Measurements from ENCODE around the gene GNAI3. TPM values are rescaled to one million over a fixed set of nuclear protein-coding genes. Genes with fewer than 3 reads are reported as not detected.

The GNAI3 gene
- polyA plus RNA-seq, 1 experiment, result 14.8 TPM

GRCh38 chr1:109547463-109548320 lies 723 bp upstream of the GNAI3 start:
- Histone ChIP-seq H3K9me3 (ENCODE audit: control insufficient read depth, insufficient read depth, low read length) (no peaks in the 10 kb centered on the region; the same call in 1 of the 2 replicates), H3K27ac (ENCODE audit: low read depth, low read length) (peak overlapping the region; percentile 83), H3K27me3 (ENCODE audit: control insufficient read depth, insufficient read depth, low read length) (peaks cover 2% of the 10 kb centered on the region), H3K4me3 (ENCODE audit: low read depth, low read length) (peak overlapping the region; percentile 98)
- POLR2A ChIA-PET, result interaction anchor here (0.5 to 2.1 kb wide), 22 partner anchors 21 to 487 kb away, joined by 3 to 24 read pairs (median 6); partner anchors contain the start of genes AHCYL1, AMPD2, GNAT2 and STRIP1
- no peak for TF ChIP-seq CTCF (IDR thresholded peaks at IDR 0.05; ENCODE audit: low read depth, low read length)
- no peak for DNase-seq (ENCODE audit: low read depth, low spot score)
- CTCF ChIA-PET, result interaction anchor here (1.1 to 3.6 kb wide), 9 partner anchors 12 to 227 kb away, joined by 3 to 106 read pairs (median 17); no protein-coding TSS in a partner anchor

GRCh38 chr1:109556563-109556962 lies 8.1 kb downstream of the GNAI3 start:
- Histone ChIP-seq H3K27ac (ENCODE audit: low read depth, low read length) (no peak overlapping the region), H3K4me3 (ENCODE audit: low read depth, low read length) (no peak overlapping the region), H3K9me3 (ENCODE audit: control insufficient read depth, insufficient read depth, low read length) (no peaks in the 10 kb centered on the region), H3K27me3 (ENCODE audit: control insufficient read depth, insufficient read depth, low read length) (no peaks in the 10 kb centered on the region)
- ChIA-PET POLR2A (interaction anchor here (0.6 kb wide), 1 partner anchor 72 kb away, joined by 6 read pairs; no protein-coding TSS in a partner anchor), CTCF (no interaction called here)
- TF ChIP-seq CTCF (IDR thresholded peaks at IDR 0.05; ENCODE audit: low read depth, low read length), result no peak
- no peak for DNase-seq (ENCODE audit: low read depth, low spot score)

- ChIA-PET CTCF (no interaction called here), POLR2A (no interaction called here)
These were observed 9.1 kb downstream of the GNAI3 start for GRCh38 chr1:109557520-109557919.

GRCh38 chr1:109559995-109560394 lies 11.6 kb downstream of the GNAI3 start:
- H3K27me3 ChIP-seq (ENCODE audit: control insufficient read depth, insufficient read depth, low read length), result no peaks in the 10 kb centered on the region
- H3K4me3 ChIP-seq (ENCODE audit: low read depth, low read length), result no peak overlapping the region
- no peaks in the 10 kb centered on the region for H3K9me3 ChIP-seq (ENCODE audit: control insufficient read depth, insufficient read depth, low read length)
- no peak for DNase-seq (ENCODE audit: low read depth, low spot score)
- TF ChIP-seq CTCF (IDR thresholded peaks at IDR 0.05; ENCODE audit: low read depth, low read length), result no peak
- H3K27ac ChIP-seq (ENCODE audit: low read depth, low read length), result no peak overlapping the region
- ChIA-PET CTCF (interaction anchor here (0.6 to 2.6 kb wide), 7 partner anchors 12 to 158 kb away, joined by 3 to 14 read pairs (median 5); partner anchors contain the start of gene GNAI3), POLR2A (no interaction called here)

More at GRCh38 chr1:109557520-109557919, 9.1 kb downstream of the GNAI3 start:
- H3K27me3 ChIP-seq (ENCODE audit: control insufficient read depth, insufficient read depth, low read length), result no peaks in the 10 kb centered on the region
- no peaks in the 10 kb centered on the region for H3K9me3 ChIP-seq (ENCODE audit: control insufficient read depth, insufficient read depth, low read length)
- no peak for DNase-seq (ENCODE audit: low read depth, low spot score)
- no peak overlapping the region for H3K4me3 ChIP-seq (ENCODE audit: low read depth, low read length)
- TF ChIP-seq CTCF (IDR thresholded peaks at IDR 0.05; ENCODE audit: low read depth, low read length), result no peak
- no peak overlapping the region for H3K27ac ChIP-seq (ENCODE audit: low read depth, low read length)
